GM19238 (cell line): Measurements from ENCODE around the gene CYP27A1.
"Not testable (repeated sequence)": the region's sequence is repeated elsewhere in the genome, so short reads cannot be mapped to it uniquely, and the experiment has no call there.

Experiments
- DNase-seq: peaks from one replicate; pipeline ENCODE4 v3.0.0; 2011; ENCODE audit warnings: low spot score; ENCODE audit not compliant: insufficient read length

Gene CYP27A1

DNA sequence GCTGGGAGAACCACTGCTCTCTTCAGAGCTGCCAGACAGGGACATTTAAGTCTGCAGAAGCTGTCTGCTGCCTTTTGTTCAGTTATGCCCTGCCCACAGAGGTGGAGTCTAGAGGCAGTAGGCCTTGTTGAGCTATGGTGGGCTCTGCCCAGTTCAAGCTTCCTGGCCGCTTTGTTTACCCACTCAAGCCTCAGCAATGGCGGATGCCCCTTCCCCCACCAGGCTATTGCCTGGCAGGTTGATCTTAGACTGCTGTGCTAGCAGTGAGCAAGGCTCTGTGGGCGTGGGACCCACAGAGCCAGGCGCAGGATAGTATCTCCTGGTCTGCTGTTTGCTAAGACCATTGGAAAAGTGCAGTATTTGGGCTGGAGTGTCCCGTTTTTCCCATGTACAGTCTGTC lies 9.2 kb upstream of the CYP27A1 start:
- DNase-seq: not testable (repeated sequence)

DNA sequence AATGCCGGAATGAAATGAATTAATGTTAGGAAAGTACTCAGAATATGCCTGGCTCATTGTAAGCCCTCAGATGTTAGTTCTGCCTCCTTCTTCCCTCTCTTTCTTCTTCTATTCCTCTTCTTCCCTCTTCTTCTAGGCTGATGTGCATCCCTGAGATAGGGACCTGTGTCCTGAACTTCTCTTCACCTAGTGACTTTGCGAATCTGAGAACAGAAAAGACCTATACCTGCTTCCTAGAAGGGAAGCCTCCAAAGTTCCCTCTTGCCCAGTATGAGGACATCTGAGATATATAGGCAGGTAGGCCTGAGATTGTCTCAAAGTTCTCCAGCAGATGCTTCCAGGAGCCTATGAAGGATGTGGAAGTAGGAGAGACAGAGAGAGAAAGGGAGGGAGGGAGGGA lies 8.1 kb upstream of the CYP27A1 start:
- DNase-seq: no peak

DNA sequence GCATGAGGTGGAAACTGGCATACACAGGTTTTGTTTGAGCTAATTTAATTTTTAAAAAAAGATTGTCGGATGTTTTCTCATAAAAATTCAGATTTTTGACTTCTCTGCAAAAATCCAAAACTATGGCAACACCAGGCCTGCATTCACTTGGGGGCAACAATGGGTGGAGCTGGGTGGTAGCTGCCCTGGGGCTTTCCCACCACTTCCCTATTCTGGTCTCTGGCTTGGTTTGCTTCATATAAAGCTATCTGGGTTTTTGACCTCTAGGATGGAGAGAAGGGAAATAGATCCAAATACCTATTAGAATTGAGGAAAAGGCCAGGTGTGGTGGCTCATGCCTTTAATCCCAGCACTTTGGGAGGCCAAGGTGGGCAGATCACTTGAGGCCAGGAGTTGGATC lies 5.5 kb upstream of the CYP27A1 start:
- no peak for DNase-seq

DNA sequence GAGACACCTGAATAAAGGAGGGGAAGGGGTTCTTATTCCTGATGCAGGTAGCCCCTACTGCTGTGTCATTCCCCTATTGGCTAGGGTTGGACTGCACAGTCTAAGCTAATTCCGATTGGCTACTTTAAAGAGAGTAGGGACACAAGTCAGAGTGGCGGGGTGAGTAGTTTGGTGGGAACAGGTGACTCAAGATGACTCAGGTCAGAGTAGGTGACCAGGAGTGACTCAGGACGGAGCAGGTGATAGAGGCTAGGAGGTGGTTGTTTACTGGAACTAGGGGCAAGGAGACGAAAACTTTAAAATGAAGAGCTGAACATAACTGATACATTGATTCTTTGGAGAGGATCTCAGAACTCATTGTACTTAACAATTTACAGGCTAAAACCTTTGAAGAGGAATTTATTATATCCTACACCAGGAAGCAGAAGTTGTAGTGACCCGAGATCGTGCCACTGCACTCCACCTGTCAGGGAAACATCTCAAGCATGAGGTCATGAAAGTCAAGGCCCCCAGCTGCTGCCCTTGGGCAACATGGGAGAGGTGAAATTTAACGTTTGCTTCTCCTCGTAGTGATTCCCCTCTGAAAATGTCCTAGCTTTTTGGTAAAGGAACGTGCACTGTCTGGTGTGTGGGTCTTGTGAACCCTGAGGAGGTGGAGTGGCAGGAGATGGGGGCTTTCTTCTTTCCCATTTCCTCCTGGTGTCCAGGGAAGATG lies 4.5 kb upstream of the CYP27A1 start:
- DNase-seq: no peak

DNA sequence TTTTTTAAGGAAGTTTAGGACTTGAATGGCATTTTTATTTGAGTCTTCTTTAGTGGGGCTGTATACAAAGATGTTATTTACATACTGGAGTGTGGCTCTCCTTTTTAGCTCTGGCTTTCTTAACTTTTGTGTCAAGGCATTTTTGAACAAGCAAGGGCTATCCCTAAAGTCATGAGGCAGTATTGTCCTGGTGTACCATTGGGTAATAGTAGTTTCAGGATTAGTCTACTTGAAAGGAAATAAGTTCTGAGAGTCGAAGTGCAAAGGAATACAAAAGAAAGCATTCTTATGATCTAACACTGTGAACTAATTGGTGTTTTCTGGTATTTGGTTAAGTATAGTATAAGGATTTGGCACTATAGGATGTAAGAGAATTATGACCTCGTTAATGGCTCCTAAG lies 1.9 kb upstream of the CYP27A1 start:
- no peak for DNase-seq

DNA sequence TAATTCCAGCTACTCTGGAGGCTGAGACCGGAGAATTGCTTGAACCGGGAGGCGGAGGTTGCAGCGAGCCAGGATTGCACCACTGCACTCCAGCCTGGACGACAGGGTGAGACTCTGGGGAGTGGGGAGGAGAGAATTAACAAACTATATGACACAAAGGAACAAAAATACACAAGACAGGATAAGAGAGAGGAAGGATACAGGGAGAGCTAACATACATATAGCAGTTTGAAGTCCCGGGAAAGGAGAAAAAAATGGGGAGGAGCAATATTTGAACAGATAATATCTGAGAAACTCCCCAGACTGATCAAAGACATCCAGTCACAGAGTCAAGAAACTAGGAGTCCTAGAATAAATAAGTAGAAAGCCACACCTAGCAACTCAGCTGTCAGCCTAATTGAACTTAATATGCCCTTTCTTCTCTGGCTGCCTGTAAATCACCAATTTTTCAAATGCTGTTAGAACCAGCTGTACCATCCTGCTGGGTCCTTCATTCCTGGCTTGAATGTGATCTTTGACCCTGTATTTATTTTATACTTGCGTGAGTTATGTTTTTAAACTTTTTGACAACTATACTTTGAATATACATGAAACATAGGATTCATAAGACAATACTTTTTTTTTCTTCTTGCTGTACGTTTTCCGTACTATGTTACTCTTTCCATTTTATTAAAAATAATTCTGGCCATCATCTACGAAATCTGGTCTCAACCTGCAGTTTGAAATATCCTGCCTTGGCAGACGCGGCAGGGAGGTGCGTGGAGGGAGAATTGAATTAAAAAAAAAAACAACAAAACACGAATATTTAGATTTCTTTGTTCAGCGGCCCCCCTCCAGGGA lies 876 bp upstream of the CYP27A1 start:
- no peak for DNase-seq

DNA sequence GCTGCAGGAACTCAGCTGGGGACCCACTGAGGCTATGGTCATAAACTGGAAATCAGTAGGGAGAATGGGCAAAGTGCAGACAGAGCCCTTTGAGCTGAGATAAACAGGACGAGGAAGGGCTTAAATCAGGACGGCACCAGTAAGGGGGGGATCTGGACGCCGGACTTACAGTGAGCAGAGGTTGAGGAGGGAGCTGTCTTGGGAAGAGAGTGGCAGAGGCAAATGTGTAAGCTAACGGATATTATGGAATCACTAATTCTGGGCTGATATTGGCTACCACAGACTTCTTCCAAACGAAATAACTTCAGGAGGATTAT lies 539 bp downstream of the CYP27A1 start:
- DNase-seq: no peak

DNA sequence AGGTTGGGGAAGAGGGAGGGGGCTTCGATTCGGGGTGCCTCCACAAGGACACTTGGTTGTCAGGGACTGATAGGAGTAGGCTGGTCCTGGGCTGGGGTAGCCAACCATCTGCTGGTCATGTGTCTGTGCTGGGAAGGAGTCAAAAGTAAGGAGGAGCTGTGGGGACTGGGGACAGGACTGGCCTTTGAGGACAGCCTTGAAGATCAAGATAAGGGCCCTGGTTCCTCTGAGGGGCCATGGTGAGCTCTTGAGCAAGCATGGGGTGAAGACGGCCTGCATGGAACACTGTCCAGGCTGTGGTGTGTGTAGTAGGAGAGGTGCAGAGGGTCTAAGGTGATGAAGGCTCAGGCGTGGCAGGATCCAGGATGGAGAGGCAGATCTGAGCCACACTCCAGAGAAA lies 1.7 kb downstream of the CYP27A1 start:
- DNase-seq: no peak

DNA sequence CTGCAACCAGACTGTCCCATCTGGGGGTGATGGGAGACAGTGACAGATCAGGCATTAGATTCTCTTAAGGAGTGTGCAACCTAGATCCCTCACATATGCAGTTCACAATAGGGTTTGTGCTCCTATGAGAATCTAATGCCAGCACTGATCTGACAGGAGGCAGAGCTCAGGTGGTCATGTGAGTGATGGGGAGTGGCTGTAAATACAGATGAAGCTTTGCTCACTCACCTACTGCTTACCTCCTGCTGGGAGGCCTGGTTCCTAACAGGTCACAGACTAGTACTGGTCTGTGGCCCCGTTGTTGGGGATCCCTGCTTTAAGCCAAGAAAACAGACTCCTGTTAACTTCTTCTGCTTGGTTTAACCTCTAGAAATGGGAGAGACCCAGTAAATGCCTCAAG lies 3.2 kb downstream of the CYP27A1 start:
- no peak for DNase-seq

DNA sequence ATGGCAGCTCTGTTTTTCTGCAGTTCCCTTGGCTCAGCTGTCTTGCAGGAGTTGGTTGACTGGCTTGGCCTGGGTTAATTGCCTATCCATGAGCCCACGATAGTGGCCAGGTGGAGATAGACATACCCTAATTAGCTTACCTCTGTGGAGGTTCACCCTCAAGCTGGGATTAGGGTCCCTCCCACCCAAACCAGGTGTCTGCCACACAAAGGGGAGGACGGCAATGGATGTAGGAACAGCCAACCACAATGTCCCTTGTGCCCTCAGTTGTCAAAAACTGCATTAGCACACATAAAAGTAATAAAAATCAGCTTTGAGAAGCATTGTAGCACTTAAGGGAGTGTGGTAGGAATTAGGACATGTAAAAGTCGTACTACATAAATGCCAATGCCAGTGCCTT lies 4.2 kb downstream of the CYP27A1 start:
- no peak for DNase-seq

DNA sequence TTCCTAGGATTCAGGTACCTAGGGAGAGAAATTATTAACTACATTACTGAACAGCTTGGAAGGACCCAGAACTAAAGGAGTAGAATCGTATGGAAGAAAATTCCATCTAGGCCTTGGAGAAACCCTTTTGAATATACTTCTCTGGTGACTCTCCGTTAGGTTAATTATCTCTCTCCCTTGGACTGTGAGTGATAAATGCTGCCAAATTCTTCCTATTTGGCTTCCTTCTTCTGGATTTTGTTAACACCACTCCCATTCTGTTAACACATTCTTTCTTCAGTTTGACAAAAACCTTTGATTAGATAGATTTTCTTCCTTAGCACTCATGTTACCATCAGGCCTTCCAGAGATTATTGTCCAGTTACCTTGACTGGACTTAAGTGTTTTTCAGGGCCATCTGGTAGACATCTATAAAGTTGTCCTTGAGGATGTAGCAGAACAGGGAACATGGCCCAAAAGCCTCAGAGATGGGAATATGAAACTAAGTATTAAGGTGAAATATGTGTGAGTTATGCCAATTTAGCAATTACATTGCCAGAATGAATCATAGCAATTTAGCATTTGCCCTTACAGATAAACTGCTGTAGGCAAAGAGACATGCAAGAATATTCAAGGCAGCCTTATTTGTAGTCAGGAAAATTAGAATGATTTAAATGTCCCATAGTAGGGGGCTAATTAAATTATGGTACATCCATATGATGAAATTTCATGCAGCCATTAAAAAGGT lies 6.7 kb downstream of the CYP27A1 start:
- no peak for DNase-seq

DNA sequence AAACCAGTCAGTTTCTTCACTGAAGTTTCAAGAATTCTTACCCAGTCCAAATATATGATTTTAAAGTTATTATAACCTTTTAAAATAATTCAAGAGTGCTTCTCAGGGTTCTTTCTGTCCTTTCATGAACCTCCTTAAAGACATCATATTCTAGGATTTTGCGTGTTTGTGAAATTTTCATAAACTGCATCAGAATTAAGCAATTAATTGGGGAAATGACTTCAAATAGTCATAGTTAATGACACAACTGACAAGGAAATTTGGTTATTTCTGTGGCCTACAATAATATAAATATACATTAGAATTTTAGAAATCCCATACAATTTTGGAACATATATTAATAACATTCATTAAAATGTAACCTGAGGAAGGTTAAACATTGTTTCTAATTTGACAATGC lies 10.5 kb downstream of the CYP27A1 start:
- no peak for DNase-seq

DNA sequence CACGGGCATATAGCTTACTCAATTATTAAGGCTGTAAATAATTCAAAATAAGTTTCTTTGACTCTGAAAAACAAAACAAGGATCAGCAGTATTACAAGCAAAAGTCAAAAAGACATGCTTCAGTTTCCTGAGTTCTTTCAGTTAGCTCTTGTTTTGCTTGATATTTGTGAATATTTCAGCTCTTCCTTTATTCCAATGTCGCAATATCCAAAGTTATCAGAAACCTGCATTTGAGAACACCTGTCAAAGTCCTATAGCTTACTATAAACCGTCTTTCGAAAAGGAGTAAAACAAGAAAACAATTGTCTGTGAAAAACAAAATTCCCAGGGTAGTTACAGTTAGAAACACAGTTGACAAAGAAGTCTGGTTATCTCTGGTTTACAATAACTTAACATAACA lies 14.7 kb downstream of the CYP27A1 start:
- no peak for DNase-seq

DNA sequence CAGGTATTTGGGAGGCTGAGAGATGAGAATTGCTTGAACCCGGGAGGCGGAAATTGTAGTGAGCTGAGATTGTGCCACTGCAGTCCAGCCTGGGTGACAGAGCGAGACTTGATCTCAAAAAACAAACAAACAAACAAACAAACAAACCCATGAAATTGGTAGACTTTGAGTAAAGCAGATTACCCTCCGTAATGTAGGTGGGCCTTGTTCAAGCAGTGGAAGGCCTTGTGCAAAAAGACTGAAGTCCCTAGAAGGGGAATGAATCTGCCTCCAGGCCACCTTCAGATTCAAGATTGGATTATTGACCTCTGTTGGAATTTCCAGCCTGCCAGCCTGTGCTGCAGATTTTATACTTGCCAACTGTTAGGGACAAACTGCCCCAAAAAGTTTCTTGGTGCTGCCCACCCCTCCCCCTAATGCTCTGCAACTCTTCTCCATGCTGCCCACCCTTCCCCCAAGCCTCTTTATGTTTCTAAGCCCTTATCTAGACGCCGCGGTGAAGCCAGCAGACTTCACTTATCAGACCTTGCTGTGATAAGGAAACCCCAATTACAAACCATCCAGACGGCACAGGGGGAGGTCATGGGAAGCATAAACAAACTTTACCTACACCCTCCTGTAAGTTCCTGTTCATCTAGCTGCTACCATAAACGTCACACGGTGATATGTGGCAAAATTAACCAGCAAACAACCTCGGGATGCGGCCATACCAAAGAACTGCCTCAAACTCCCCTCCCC lies 17.0 kb downstream of the CYP27A1 start:
- no peak for DNase-seq

DNA sequence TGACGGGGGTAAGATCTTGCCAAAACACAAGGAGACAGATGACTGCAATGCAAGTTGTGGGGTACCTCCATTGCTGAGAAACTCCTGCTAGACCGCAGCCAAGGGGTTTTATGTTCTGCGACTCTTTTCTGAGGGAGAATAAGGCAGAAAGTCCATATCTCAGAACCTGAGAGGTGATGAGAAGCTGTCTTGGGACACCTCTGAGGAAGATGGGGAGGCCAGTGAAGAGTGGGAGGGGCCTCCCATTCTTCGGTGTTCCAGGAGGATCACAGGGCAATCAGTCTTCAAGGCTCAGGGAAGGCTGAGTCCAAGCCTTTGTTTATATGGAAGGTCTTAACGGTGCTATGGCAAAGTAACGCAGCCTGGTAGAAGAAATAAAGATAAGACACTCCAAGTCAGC lies 18.0 kb downstream of the CYP27A1 start:
- DNase-seq: no peak

DNA sequence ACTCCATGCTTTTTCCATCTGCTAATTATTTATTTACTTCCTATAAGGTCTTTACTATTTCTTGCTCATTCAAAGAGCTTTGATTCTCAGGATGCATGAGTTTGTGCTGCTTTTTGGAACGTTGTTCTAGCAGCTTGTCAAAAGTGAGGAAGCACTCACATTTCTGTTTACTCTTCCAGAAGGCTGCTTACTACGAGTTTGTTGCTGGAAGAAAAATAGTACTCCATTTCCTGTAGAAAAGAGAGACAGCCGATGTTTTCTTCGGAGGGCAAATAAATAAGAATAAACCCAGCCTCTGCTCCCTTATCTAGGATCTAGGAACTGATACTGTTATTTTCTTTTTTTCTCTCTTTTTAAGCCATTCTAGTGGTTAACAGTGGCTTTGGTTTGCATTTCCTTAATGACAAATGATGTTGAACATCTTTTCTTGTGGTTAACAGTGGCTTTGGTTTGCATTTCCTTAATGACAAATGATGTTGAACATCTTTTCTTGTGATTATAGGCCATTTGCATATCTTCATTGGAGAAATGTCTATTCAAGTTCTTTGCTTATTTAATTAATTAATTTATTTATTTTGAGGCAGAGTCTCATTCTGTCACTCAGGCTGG lies 20.5 kb downstream of the CYP27A1 start:
- no peak for DNase-seq

DNA sequence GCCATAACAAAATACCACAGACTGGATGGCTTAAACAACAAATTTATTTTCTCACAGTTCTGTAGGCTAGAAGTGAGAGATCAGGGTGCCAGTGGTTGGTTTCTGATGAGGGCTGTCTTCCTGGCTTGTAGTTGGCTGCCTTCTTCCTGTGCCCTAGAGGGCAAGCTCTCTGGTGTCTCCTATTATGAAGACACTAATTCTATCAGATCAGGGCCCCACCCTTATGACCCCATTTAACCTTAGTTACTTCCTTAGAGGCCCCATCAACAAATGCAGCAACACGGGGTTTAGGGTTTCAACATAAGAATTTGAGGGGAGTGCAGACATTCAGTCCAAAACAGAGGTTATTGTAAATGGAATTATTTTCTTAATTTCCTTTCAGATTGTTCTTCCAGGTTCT lies 22.9 kb downstream of the CYP27A1 start:
- no peak for DNase-seq

DNA sequence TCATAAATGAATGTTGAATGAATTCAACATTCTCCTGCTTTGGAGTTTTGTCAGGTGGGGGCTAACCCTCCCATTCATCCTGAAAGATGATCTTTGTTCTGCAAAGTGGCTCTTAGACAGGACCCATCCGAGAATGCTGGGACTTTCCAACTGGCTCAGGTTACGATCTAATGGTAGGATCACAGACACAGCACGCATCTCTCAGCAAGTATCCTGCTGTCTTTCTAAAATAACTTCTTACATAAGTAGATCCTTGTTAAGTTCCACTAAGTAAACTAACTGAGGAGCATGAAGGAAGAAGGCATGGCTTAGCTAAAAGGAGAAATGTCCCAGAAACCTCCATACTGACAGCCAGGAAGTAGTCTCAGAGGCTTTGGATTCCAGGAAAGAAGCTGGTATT lies 23.7 kb downstream of the CYP27A1 start:
- no peak for DNase-seq

DNA sequence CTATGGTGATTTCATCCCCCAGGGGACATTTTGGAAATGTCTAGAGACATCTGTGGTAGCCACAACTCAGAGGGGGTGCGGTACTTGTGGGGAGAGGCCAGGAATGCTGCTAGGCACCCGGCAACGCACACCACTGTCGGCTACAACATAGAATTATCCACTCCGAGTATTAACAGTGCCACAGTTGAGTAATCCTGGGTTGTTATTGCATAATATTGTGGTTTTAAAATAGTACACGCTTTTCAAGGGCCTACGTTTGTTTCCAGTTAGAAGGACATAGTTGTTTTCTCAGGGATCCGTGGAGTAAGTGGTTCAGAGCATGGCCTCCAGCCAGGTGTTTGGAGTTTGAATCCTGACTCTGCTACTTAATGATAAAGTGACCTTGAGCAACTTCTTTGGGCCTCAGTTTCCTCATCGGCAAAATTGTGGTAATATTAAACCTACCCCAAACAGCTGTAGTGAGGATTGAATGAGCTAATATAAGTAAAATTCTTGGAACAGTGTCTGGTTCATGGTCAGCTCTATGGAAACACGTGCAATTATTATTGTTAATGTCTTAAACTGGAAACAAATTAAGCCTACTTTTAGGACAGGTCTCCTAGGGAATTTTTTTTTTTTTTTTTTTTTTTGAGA lies 24.5 kb downstream of the CYP27A1 start:
- no peak for DNase-seq

DNA sequence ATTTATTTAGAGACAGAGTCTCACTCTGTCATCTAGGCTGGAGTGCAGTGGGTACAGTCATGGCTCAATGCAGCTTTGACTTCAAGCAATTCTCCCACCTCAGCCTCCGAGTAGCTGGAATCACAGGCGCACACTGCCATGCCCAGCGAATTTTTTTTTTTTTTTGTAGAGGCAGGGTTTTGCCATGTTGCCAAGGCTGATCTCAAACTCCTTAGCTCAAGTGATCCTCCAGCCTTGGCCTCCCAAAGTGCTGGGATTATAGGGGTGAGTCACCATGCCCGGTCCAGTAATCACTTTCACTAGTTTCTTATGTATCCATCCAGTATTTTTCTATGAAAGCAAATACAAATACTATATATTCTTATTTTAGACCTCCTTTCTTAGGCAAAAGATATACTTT lies 25.7 kb downstream of the CYP27A1 start:
- no peak for DNase-seq

DNA sequence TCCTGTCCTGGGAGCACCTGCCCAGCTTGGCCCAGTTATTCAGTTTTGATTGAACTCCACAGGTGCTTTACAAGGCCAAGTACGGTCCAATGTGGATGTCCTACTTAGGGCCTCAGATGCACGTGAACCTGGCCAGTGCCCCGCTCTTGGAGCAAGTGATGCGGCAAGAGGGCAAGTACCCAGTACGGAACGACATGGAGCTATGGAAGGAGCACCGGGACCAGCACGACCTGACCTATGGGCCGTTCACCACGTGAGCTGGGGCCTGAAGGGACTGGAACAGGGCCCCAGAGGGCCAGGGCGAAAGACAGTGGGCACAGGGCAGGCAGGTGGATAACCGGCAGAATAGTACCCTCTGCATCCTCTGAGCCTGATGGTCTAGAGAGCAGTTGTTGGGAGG lies 27.6 kb downstream of the CYP27A1 start:
- no peak for DNase-seq
